Measurements from ENCODE around the gene AGFG2. TPM values are rescaled to one million over a fixed set of nuclear protein-coding genes. Genes with fewer than 3 reads are reported as not detected.

AGFG2 gene
- total and polyA plus RNA-seq, 10 of the 15 experiments (the other 5 are each of a cell fraction or from before 2014, with no cell fraction given): 0.90 to 71.5 (median 25.4) TPM

GRCh38 chr7:100559127-100559526, 20.1 kb downstream of the AGFG2 start:
- ChIA-PET CTCF (interaction anchor here (0.6 to 12.6 kb wide), 37 partner anchors 10 to 426 kb away, joined by 3 to 190 read pairs (median 7); partner anchors contain the start of genes AGFG2, FBXO24, LRCH4 and NYAP1), POLR2A (interaction anchor here (0.6 to 2.3 kb wide), 15 partner anchors 10 to 377 kb away, joined by 3 to 13 read pairs (median 4); partner anchors contain the start of genes AGFG2, FBXO24, LRCH4 and PPP1R35), RAD21 (ENCODE audit: unreplicated experiment) (interaction anchor here (1.0 to 4.2 kb wide), 26 partner anchors 14 to 185 kb away, joined by 3 to 90 read pairs (median 7); partner anchors contain the start of genes AGFG2, FBXO24, LRCH4 and POP7), SMC1A (ENCODE audit: uncharacterized antibody, unreplicated experiment) (interaction anchor here (0.5 to 8.5 kb wide), 26 partner anchors 10 to 167 kb away, joined by 3 to 127 read pairs (median 4); partner anchors contain the start of genes AGFG2, FBXO24, LRCH4 and PCOLCE)
- WGBS (ENCODE audit: insufficient coverage, insufficient replicate concordance, low lambda C conversion rate, missing lambda C conversion rate): 99% methylated on average over 4 of the region's 4 CpGs
- TF ChIP-seq KLF5 (IDR thresholded peaks at IDR 0.05; ENCODE audit: partially characterized antibody) (no peak), ZBED1 (IDR thresholded peaks at IDR 0.05; ENCODE audit: borderline replicate concordance) (no peak), IRF4 (IDR thresholded peaks at IDR 0.05; ENCODE audit: low read depth, low read length) (no peak), RB1 (IDR thresholded peaks at IDR 0.05; ENCODE audit: borderline replicate concordance) (no peak), ZNF384 (IDR thresholded peaks at IDR 0.05; ENCODE audit: borderline replicate concordance, low read depth, low read length) (no peak), TAF1 (IDR thresholded peaks at IDR 0.05; ENCODE audit: borderline replicate concordance, low read depth, low read length) (no peak), JUND (IDR thresholded peaks at IDR 0.05; ENCODE audit: low read depth, low read length) (no peak), HDAC2 (IDR thresholded peaks at IDR 0.05) (no peak), NFYA (IDR thresholded peaks at IDR 0.05; ENCODE audit: borderline replicate concordance, low read depth, low read length) (no peak), RCOR1 (conservative IDR thresholded peaks at IDR 0.05; ENCODE audit: low read depth, low read length) (no peak), MLLT1 (IDR thresholded peaks at IDR 0.05) (no peak), GABPA (IDR thresholded peaks at IDR 0.05; ENCODE audit: low read depth) (no peak), ASH2L (IDR thresholded peaks at IDR 0.05; ENCODE audit: borderline replicate concordance, low read depth) (no peak), SMAD1 (IDR thresholded peaks at IDR 0.05; ENCODE audit: low read depth, partially characterized antibody) (no peak), ESRRA (IDR thresholded peaks at IDR 0.05; ENCODE audit: low read length) (no peak), SIX5 (IDR thresholded peaks at IDR 0.05; ENCODE audit: low read depth, low read length, severe bottlenecking) (no peak)
- Histone ChIP-seq H4K20me1 (ENCODE audit: control insufficient read depth, insufficient read depth) (no peaks in the 10 kb centered on the region), H3K4me3 (no peak overlapping the region), H3K27ac (ENCODE audit: control insufficient read depth, insufficient read depth) (no peak overlapping the region), H3K9ac (ENCODE audit: control insufficient read depth, insufficient read depth, low read length) (no peak overlapping the region), H3K9me3 (replicated peaks; ENCODE audit: control insufficient read depth, insufficient read depth, low read length) (no peaks in the 10 kb centered on the region), H2AFZ (ENCODE audit: control insufficient read depth, low read depth, low read length) (no peak overlapping the region), H3K4me1 (ENCODE audit: control insufficient read depth, insufficient read depth, low read length) (no peaks in the 10 kb centered on the region; the same call in 1 of the 2 replicates), H3K79me2 (ENCODE audit: control insufficient read depth, insufficient read depth, low read length) (no peaks in the 10 kb centered on the region), H3K4me2 (ENCODE audit: control insufficient read depth, insufficient read depth) (no peak overlapping the region), H3K36me3 (ENCODE audit: control insufficient read depth in 2 of 2, insufficient read depth in 2 of 2, low read length in 1 of 2) (peaks cover 22 to 37% of the 10 kb centered on the region in 2 experiments), H3K27me3 (replicated peaks in 1 of 2; ENCODE audit: control insufficient read depth in 2 of 2, insufficient read depth in 2 of 2, low read length in 1 of 2) (no peaks in the 10 kb centered on the region)
- in situ Hi-C loops (cut with MboI) (loop anchor here (5.0 kb wide), 1 partner anchor 87 kb away; no protein-coding TSS in a partner anchor), intact Hi-C loops (cut with micrococcal nuclease; ENCODE audit: unreplicated experiment) (loop anchor here (1.0 kb wide), 1 partner anchor 90 kb away; no protein-coding TSS in a partner anchor)
- BruUV-seq (replicated peaks): no TSS peak
- ATAC-seq (no peak), DNase-seq (ENCODE audit: low read depth, low spot score) (no peak), FAIRE-seq (no peak)

All from GM12878 (cell line).